Activated naive CD8-positive, alpha-beta T cell treated with anti-CD3 and anti-CD28 coated beads, Interleukin-2, amount 50 U/mL, for 24 hours (primary cell): ENCODE measurements around the gene MYADML2.
"Not testable (repeated sequence)": the region's sequence is repeated elsewhere in the genome, so short reads cannot be mapped to it uniquely, and the experiment has no call there.

ENCODE experiments used
- ATAC-seq: fragments of 150-1000 bp; cut with Tn5 transposase; one replicate; pipeline ENCODE4 v1.10.0; 2021
- DNase-seq: peaks from one replicate; pipeline ENCODE4 v3.0.0; 2021
- H3K27ac Mint-ChIP-seq: one replicate; pipeline ENCODE4 v1.8.0; 2021; ENCODE audit warnings: mild to moderate bottlenecking, mixed read lengths
- H3K27me3 Mint-ChIP-seq: one replicate; pipeline ENCODE4 v1.8.0; 2021; ENCODE audit warnings: mixed read lengths
- H3K36me3 Mint-ChIP-seq: one replicate; pipeline ENCODE4 v1.8.0; 2021; ENCODE audit warnings: low read depth, mixed read lengths
- H3K4me1 Mint-ChIP-seq: one replicate; pipeline ENCODE4 v1.8.0; 2021; ENCODE audit warnings: mixed read lengths
- H3K4me3 Mint-ChIP-seq: one replicate; pipeline ENCODE4 v1.8.0; 2021; ENCODE audit warnings: mild to moderate bottlenecking, moderate library complexity, mixed read lengths
- H3K9me3 Mint-ChIP-seq: one replicate; pipeline ENCODE4 v1.8.0; 2021; ENCODE audit warnings: mixed read lengths

MYADML2 gene

GRCh38 chr17:81983639-81984373 is 36.8 kb upstream of the MYADML2 start:
- no peak overlapping the region for H3K27ac Mint-ChIP-seq
- no peak overlapping the region for H3K4me3 Mint-ChIP-seq
- no peaks in the 10 kb centered on the region for H3K9me3 Mint-ChIP-seq
- H3K27me3 Mint-ChIP-seq = no peaks in the 10 kb centered on the region
- no peak for ATAC-seq
- H3K36me3 Mint-ChIP-seq = peaks cover 19% of the 10 kb centered on the region
- peaks cover 22% of the 10 kb centered on the region for H3K4me1 Mint-ChIP-seq
- DNase-seq = no peak

GRCh38 chr17:81983011-81983638 is 36.1 kb upstream of the MYADML2 start:
- DNase-seq = no peak
- H3K4me1 Mint-ChIP-seq = peaks cover 27% of the 10 kb centered on the region
- ATAC-seq = no peak
- H3K27me3 Mint-ChIP-seq = no peaks in the 10 kb centered on the region
- no peak overlapping the region for H3K27ac Mint-ChIP-seq
- no peaks in the 10 kb centered on the region for H3K9me3 Mint-ChIP-seq
- no peak overlapping the region for H3K4me3 Mint-ChIP-seq
- peaks cover 19% of the 10 kb centered on the region for H3K36me3 Mint-ChIP-seq

GRCh38 chr17:81981511-81981910 is 34.5 kb upstream of the MYADML2 start:
- ATAC-seq, DNase-seq, H3K4me3 Mint-ChIP-seq, H3K27me3 Mint-ChIP-seq, H3K27ac Mint-ChIP-seq, H3K9me3 Mint-ChIP-seq: not testable (repeated sequence)
- Mint-ChIP-seq H3K4me1 (peaks cover 32% of the 10 kb centered on the region), H3K36me3 (peaks cover 15% of the 10 kb centered on the region)

- DNase-seq (no peak), ATAC-seq (no peak)
- H3K9me3 Mint-ChIP-seq = no peaks in the 10 kb centered on the region
- no peak overlapping the region for H3K27ac Mint-ChIP-seq
- no peak overlapping the region for H3K4me3 Mint-ChIP-seq
- H3K4me1 Mint-ChIP-seq = peaks cover 38% of the 10 kb centered on the region
- peaks cover 15% of the 10 kb centered on the region for H3K36me3 Mint-ChIP-seq
- no peaks in the 10 kb centered on the region for H3K27me3 Mint-ChIP-seq
Measured at GRCh38 chr17:81980707-81981343, 33.8 kb upstream of the MYADML2 start.

GRCh38 chr17:81980122-81980521 is 33.1 kb upstream of the MYADML2 start:
- peaks cover 38% of the 10 kb centered on the region for H3K4me1 Mint-ChIP-seq
- peak overlapping the region; percentile 18 for H3K4me3 Mint-ChIP-seq
- H3K27me3 Mint-ChIP-seq = no peaks in the 10 kb centered on the region
- peaks cover 13% of the 10 kb centered on the region for H3K36me3 Mint-ChIP-seq
- no peaks in the 10 kb centered on the region for H3K9me3 Mint-ChIP-seq
- no peak for DNase-seq
- ATAC-seq = no peak
- H3K27ac Mint-ChIP-seq = no peak overlapping the region

- Mint-ChIP-seq H3K9me3 (peaks cover 3% of the 10 kb centered on the region), H3K36me3 (peaks cover 7% of the 10 kb centered on the region), H3K27ac (peak overlapping the region; percentile 49), H3K27me3 (no peaks in the 10 kb centered on the region), H3K4me3 (peak overlapping the region; percentile 74), H3K4me1 (peaks cover 38% of the 10 kb centered on the region)
- no peak for DNase-seq
- no peak for ATAC-seq
Measured at GRCh38 chr17:81978524-81979298, 31.7 kb upstream of the MYADML2 start.

- peaks cover 3% of the 10 kb centered on the region for H3K9me3 Mint-ChIP-seq
Measured at GRCh38 chr17:81977211-81977808, 30.3 kb upstream of the MYADML2 start, which contains the start of gene ASPSCR1. Gene ASPSCR1 (plus strand): TSS chr17:81977629. CDS start chr17:81977647, 18 bp downstream.

GRCh38 chr17:81976332-81977210 is 29.5 kb upstream of the MYADML2 start:
- ATAC-seq (peak; percentile 37), DNase-seq (peak; percentile 59)
- H3K4me1 Mint-ChIP-seq = peaks cover 38% of the 10 kb centered on the region
- peaks cover 3% of the 10 kb centered on the region for H3K9me3 Mint-ChIP-seq
- peaks cover 4% of the 10 kb centered on the region for H3K36me3 Mint-ChIP-seq
- no peaks in the 10 kb centered on the region for H3K27me3 Mint-ChIP-seq
- H3K4me3 Mint-ChIP-seq = peak overlapping the region; percentile 94
- peak overlapping the region; percentile 97 for H3K27ac Mint-ChIP-seq

More at GRCh38 chr17:81977211-81977808, 30.3 kb upstream of the MYADML2 start, which contains the start of gene ASPSCR1:
- peak within 1 kb of the TSS; percentile 97 for H3K27ac Mint-ChIP-seq
- peak; percentile 94 for DNase-seq
- peak; percentile 84 for ATAC-seq
- H3K4me1 Mint-ChIP-seq = peaks cover 38% of the 10 kb centered on the region
- H3K27me3 Mint-ChIP-seq = no peaks in the 10 kb centered on the region
- H3K4me3 Mint-ChIP-seq = peak within 1 kb of the TSS; percentile 94
- peaks cover 4% of the 10 kb centered on the region for H3K36me3 Mint-ChIP-seq

GRCh38 chr17:81973432-81973831 is 26.4 kb upstream of the MYADML2 start:
- H3K4me1 Mint-ChIP-seq = peaks cover 19% of the 10 kb centered on the region
- ATAC-seq = no peak
- H3K36me3 Mint-ChIP-seq = no peaks in the 10 kb centered on the region
- peaks cover 3% of the 10 kb centered on the region for H3K9me3 Mint-ChIP-seq
- DNase-seq = no peak
- H3K27me3 Mint-ChIP-seq = no peaks in the 10 kb centered on the region
- H3K27ac Mint-ChIP-seq = no peak overlapping the region
- no peak overlapping the region for H3K4me3 Mint-ChIP-seq

GRCh38 chr17:81968850-81969812 is 22.1 kb upstream of the MYADML2 start:
- H3K36me3 Mint-ChIP-seq = no peaks in the 10 kb centered on the region
- H3K4me1 Mint-ChIP-seq = peaks cover 22% of the 10 kb centered on the region
- no peak overlapping the region for H3K4me3 Mint-ChIP-seq
- H3K27me3 Mint-ChIP-seq = peaks cover 6% of the 10 kb centered on the region
- no peak for ATAC-seq
- H3K27ac Mint-ChIP-seq = no peak overlapping the region
- H3K9me3 Mint-ChIP-seq = peaks cover 1% of the 10 kb centered on the region
- DNase-seq = no peak

GRCh38 chr17:81968396-81968745 is 21.3 kb upstream of the MYADML2 start:
- H3K4me3 Mint-ChIP-seq = peak overlapping the region; percentile 63
- peak overlapping the region; percentile 74 for H3K27ac Mint-ChIP-seq
- H3K36me3 Mint-ChIP-seq = no peaks in the 10 kb centered on the region
- peaks cover 22% of the 10 kb centered on the region for H3K4me1 Mint-ChIP-seq
- ATAC-seq (no peak), DNase-seq (no peak)
- H3K27me3 Mint-ChIP-seq = peaks cover 6% of the 10 kb centered on the region
- no peaks in the 10 kb centered on the region for H3K9me3 Mint-ChIP-seq

GRCh38 chr17:81967533-81968395 is 20.7 kb upstream of the MYADML2 start:
- ATAC-seq (peak; percentile 95), DNase-seq (peak; percentile 89)
- Mint-ChIP-seq H3K27me3 (peaks cover 6% of the 10 kb centered on the region), H3K4me3 (peak overlapping the region; percentile 63), H3K4me1 (peaks cover 22% of the 10 kb centered on the region), H3K27ac (peak overlapping the region; percentile 74), H3K36me3 (no peaks in the 10 kb centered on the region), H3K9me3 (no peaks in the 10 kb centered on the region)
